K562 (cell line): Measurements from ENCODE around the gene PNRC2. TPM values are rescaled to one million over a fixed set of nuclear protein-coding genes. Genes with fewer than 3 reads are reported as not detected.
A peak's percentile ranks its signal among the peaks of the same experiment; 100 is the strongest.

ENCODE experiments used
- ESRRB ChIP-seq: fragments of 250-450 bp; sonication (Bioruptor Pico); IDR thresholded peaks from 2 replicates; pipeline ENCODE4 v1.5.0; 2020; ENCODE audit warnings: mild to moderate bottlenecking, moderate library complexity, borderline replicate concordance
- FUS ChIP-seq: fragments of 200-400 bp; formaldehyde crosslinking; optimal IDR thresholded peaks from 2 replicates; pipeline ENCODE3; 2017; ENCODE audit warnings: low read depth, low read length
- HDAC1 ChIP-seq, 2 experiments: fragments of 450-650 bp; IDR thresholded peaks; 2 replicates each; pipeline ENCODE4 v1.6.1; 2016 to 2017; ENCODE audit warnings: inconsistent platforms in 1 of 2, mild to moderate bottlenecking in 1 of 2, moderate library complexity in 1 of 2
- HDAC2 ChIP-seq: fragments of 450-650 bp; IDR thresholded peaks from 2 replicates; pipeline ENCODE4 v1.6.1; 2016; ENCODE audit warnings: mild to moderate bottlenecking
- KLF6 ChIP-seq: fragments of 250-450 bp; sonication (Bioruptor Pico); IDR thresholded peaks from 2 replicates; pipeline ENCODE4 v1.4.0; 2020; ENCODE audit warnings: mild to moderate bottlenecking, moderate library complexity, borderline replicate concordance
- RBBP5 ChIP-seq: fragments of 200-600 bp; sonication (generic); IDR thresholded peaks from 2 replicates; pipeline ENCODE4 v1.6.1; 2012; ENCODE audit warnings: borderline replicate concordance, mild to moderate bottlenecking, low read length, control low read depth, inconsistent platforms; ENCODE audit not compliant: insufficient read depth, poor library complexity, severe bottlenecking
- SNIP1 ChIP-seq: fragments of 450-650 bp; IDR thresholded peaks from 2 replicates; pipeline ENCODE4 v1.7.1; 2017; ENCODE audit warnings: low read depth, mild to moderate bottlenecking
- ZNF644 ChIP-seq: fragments of 200-800 bp; sonication (Bioruptor generic); IDR thresholded peaks from 2 replicates; pipeline ENCODE4 v1.6.1; 2016; ENCODE audit warnings: low read depth, missing genetic modification characterization, missing compliant biosample characterization
- polyA plus RNA-seq, 8 experiments: library from polyadenylated mRNA; depleted of rRNA in 4 of 8; stranded (reverse) in 5 of 8; unstranded in 3 of 8; fragments of >200 nt; fragmentation: Nextera tagmentation in 2 of 8; fragmentation: Illumina TruSeq in 1 of 8; extraction: Ambion mirVana in 2 of 8; extraction: Trizol in 1 of 8; gene quantifications; 2 replicates each; pipeline versions ENCODE4 v1.2.1 to v1.2.3, GENCODE V29; 2011 to 2014; ENCODE audit warnings: inconsistent platforms in 1 of 8, missing spikeins in 1 of 8
- total RNA-seq, 7 experiments: library from RNA; depleted of rRNA in 6 of 7; stranded (reverse); fragments of >200 nt in 6 of 7; fragmentation: Illumina TruSeq in 2 of 7; extraction: Trizol in 2 of 7; gene quantifications; 2 replicates each; pipeline versions ENCODE4 v1.2.1 to v1.2.3, GENCODE V29; 2011 to 2021; ENCODE audit warnings: low replicate concordance in 1 of 7
- TF ChIP-seq, protein P1 (sequence below): fragments of 450-650 bp; IDR thresholded peaks from 2 replicates; pipeline ENCODE4 v1.6.1; 2016; ENCODE audit warnings: low read depth
- TF ChIP-seq, protein P2 (sequence below), 2 experiments: fragments of 450-650 bp in 1 of 2; IDR thresholded peaks; 2 replicates each; pipeline ENCODE4 v1.6.1; 2011 to 2017; ENCODE audit warnings: low read depth in 2 of 2, antibody characterized with exemption in 1 of 2, borderline replicate concordance in 1 of 2, low read length in 1 of 2, mild to moderate bottlenecking in 1 of 2, mixed read lengths in 1 of 2; ENCODE audit not compliant: control insufficient read depth in 1 of 2
- TF ChIP-seq, protein P3 (sequence below): fragments of 250-450 bp; sonication (Bioruptor Pico); IDR thresholded peaks from 2 replicates; pipeline ENCODE4 v1.8.0; 2021; ENCODE audit warnings: moderate library complexity, mild to moderate bottlenecking, inconsistent platforms
- TF ChIP-seq, protein P4 (sequence below): fragments of 450-650 bp; formaldehyde crosslinking; IDR thresholded peaks from 2 replicates; pipeline ENCODE4 v1.4.0; 2020; ENCODE audit warnings: mild to moderate bottlenecking, mixed read lengths

PNRC2 gene
- total and polyA plus RNA-seq, 9 of the 15 experiments (the other 6 are each of a cell fraction or from before 2014, with no cell fraction given): 127 to 303 (median 203) TPM

DNA sequence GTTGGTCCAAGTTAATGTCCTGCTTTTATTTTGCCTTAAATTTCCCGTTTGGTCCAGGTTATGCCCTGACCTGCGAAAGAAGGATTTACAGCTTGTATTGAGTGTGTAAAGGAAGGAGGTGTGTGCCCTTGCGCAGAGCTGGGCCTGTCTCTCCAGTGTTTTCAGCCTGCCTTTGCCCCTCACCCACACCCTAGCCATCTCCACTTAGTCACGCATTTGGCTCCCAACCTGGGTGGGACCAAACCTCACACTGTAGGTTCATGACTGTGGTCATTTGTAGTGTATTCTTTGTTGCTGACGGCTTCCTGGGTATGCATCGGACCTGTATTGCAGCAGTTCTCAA, 21.1 kb downstream of the PNRC2 start (continued):
- TF ChIP-seq, protein P1, sequence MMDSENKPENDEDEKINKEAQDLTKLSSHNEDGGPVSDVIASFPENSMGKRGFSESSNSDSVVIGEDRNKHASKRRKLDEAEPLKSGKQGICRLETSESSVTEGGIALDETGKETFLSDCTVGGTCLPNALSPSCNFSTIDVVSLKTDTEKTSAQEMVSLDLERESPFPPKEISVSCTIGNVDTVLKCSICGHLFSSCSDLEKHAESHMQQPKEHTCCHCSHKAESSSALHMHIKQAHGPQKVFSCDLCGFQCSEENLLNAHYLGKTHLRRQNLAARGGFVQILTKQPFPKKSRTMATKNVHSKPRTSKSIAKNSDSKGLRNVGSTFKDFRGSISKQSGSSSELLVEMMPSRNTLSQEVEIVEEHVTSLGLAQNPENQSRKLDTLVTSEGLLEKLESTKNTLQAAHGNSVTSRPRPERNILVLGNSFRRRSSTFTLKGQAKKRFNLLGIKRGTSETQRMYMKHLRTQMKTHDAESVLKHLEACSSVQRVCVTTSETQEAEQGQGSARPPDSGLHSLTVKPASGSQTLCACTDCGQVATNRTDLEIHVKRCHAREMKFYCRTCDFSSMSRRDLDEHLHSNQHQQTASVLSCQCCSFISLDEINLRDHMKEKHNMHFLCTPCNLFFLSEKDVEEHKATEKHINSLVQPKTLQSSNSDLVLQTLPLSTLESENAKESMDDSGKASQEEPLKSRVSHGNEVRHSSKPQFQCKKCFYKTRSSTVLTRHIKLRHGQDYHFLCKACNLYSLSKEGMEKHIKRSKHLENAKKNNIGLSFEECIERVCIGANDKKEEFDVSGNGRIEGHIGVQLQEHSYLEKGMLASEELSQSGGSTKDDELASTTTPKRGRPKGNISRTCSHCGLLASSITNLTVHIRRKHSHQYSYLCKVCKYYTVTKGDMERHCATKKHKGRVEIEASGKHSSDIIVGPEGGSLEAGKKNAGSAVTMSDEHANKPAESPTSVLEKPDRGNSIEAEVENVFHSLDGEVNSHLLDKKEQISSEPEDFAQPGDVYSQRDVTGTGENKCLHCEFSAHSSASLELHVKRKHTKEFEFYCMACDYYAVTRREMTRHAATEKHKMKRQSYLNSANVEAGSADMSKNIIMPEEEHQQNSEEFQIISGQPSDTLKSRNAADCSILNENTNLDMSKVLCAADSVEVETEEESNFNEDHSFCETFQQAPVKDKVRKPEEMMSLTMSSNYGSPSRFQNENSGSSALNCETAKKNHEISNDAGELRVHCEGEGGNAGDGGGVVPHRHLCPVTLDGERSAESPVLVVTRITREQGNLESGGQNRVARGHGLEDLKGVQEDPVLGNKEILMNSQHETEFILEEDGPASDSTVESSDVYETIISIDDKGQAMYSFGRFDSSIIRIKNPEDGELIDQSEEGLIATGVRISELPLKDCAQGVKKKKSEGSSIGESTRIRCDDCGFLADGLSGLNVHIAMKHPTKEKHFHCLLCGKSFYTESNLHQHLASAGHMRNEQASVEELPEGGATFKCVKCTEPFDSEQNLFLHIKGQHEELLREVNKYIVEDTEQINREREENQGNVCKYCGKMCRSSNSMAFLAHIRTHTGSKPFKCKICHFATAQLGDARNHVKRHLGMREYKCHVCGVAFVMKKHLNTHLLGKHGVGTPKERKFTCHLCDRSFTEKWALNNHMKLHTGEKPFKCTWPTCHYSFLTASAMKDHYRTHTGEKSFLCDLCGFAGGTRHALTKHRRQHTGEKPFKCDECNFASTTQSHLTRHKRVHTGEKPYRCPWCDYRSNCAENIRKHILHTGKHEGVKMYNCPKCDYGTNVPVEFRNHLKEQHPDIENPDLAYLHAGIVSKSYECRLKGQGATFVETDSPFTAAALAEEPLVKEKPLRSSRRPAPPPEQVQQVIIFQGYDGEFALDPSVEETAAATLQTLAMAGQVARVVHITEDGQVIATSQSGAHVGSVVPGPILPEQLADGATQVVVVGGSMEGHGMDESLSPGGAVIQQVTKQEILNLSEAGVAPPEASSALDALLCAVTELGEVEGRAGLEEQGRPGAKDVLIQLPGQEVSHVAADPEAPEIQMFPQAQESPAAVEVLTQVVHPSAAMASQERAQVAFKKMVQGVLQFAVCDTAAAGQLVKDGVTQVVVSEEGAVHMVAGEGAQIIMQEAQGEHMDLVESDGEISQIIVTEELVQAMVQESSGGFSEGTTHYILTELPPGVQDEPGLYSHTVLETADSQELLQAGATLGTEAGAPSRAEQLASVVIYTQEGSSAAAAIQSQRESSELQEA: peak; percentile 76
- TF ChIP-seq HDAC1 (IDR thresholded peaks at IDR 0.05) (no peak), FUS (no peak), SNIP1 (0 out of 2 replicates have a peak, but pooled peaks have one; percentile 40), RBBP5 (no peak), ESRRB (no peak), HDAC2 (no peak), ZNF644 (tag) (no peak), KLF6 (CRISPR knock-in tag) (no peak)
- TF ChIP-seq, protein P2, sequence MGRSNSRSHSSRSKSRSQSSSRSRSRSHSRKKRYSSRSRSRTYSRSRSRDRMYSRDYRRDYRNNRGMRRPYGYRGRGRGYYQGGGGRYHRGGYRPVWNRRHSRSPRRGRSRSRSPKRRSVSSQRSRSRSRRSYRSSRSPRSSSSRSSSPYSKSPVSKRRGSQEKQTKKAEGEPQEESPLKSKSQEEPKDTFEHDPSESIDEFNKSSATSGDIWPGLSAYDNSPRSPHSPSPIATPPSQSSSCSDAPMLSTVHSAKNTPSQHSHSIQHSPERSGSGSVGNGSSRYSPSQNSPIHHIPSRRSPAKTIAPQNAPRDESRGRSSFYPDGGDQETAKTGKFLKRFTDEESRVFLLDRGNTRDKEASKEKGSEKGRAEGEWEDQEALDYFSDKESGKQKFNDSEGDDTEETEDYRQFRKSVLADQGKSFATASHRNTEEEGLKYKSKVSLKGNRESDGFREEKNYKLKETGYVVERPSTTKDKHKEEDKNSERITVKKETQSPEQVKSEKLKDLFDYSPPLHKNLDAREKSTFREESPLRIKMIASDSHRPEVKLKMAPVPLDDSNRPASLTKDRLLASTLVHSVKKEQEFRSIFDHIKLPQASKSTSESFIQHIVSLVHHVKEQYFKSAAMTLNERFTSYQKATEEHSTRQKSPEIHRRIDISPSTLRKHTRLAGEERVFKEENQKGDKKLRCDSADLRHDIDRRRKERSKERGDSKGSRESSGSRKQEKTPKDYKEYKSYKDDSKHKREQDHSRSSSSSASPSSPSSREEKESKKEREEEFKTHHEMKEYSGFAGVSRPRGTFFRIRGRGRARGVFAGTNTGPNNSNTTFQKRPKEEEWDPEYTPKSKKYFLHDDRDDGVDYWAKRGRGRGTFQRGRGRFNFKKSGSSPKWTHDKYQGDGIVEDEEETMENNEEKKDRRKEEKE (IDR thresholded peaks at IDR 0.05; ENCODE audit: borderline replicate concordance in 1 of 2, control insufficient read depth in 1 of 2, low read depth in 2 of 2, low read length in 1 of 2): no peak
- TF ChIP-seq, protein P3, sequence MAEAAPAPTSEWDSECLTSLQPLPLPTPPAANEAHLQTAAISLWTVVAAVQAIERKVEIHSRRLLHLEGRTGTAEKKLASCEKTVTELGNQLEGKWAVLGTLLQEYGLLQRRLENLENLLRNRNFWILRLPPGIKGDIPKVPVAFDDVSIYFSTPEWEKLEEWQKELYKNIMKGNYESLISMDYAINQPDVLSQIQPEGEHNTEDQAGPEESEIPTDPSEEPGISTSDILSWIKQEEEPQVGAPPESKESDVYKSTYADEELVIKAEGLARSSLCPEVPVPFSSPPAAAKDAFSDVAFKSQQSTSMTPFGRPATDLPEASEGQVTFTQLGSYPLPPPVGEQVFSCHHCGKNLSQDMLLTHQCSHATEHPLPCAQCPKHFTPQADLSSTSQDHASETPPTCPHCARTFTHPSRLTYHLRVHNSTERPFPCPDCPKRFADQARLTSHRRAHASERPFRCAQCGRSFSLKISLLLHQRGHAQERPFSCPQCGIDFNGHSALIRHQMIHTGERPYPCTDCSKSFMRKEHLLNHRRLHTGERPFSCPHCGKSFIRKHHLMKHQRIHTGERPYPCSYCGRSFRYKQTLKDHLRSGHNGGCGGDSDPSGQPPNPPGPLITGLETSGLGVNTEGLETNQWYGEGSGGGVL (CRISPR knock-in tag): no peak
- TF ChIP-seq, protein P4, sequence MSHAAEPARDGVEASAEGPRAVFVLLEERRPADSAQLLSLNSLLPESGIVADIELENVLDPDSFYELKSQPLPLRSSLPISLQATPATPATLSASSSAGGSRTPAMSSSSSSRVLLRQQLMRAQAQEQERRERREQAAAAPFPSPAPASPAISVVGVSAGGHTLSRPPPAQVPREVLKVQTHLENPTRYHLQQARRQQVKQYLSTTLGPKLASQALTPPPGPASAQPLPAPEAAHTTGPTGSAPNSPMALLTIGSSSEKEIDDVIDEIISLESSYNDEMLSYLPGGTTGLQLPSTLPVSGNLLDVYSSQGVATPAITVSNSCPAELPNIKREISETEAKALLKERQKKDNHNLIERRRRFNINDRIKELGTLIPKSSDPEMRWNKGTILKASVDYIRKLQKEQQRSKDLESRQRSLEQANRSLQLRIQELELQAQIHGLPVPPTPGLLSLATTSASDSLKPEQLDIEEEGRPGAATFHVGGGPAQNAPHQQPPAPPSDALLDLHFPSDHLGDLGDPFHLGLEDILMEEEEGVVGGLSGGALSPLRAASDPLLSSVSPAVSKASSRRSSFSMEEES: no peak
